ENCODE results near the gene CHCHD4.

CHCHD4 gene

GRCh38 chr3:14143271-14144225 lies 18.9 kb upstream of the CHCHD4 start:
- Histone ChIP-seq H3K4me3 (ENCODE audit: low read length in 2 of 2) (peak overlapping the region in 1 of 2 donors; percentile 10), H3K36me3 (ENCODE audit: control insufficient read depth in 2 of 2, insufficient read depth in 2 of 2, low read length in 2 of 2) (peaks cover 45 to 48% of the 10 kb centered on the region in 2 donors), H3K27ac (ENCODE audit: low read depth in 2 of 2, low read length in 2 of 2) (peak overlapping the region; percentile 78 to 82), H3K4me1 (ENCODE audit: control insufficient read depth in 2 of 2, insufficient read depth in 2 of 2, low read length in 2 of 2) (peaks cover 18 to 23% of the 10 kb centered on the region in 2 donors), H3K9ac (ENCODE audit: low read depth in 1 of 2, low read length in 2 of 2) (peak overlapping the region in 1 of 2 donors; percentile 19), H3K9me3 (ENCODE audit: control insufficient read depth in 2 of 2, low read length in 2 of 2) (no peaks in the 10 kb centered on the region), H3K27me3 (ENCODE audit: control insufficient read depth in 2 of 2, insufficient read depth in 2 of 2, low read length in 2 of 2) (no peaks in the 10 kb centered on the region)

- H3K4me1 ChIP-seq (ENCODE audit: control insufficient read depth in 2 of 2, insufficient read depth in 2 of 2, low read length in 2 of 2) = peaks cover 18 to 23% of the 10 kb centered on the region in 2 donors
- H3K4me3 ChIP-seq (ENCODE audit: low read length in 2 of 2) = no peak overlapping the region
- peak overlapping the region in 1 of 2 donors; percentile 64 for H3K27ac ChIP-seq (ENCODE audit: low read depth in 2 of 2, low read length in 2 of 2)
- H3K36me3 ChIP-seq (ENCODE audit: control insufficient read depth in 2 of 2, insufficient read depth in 2 of 2, low read length in 2 of 2) = peaks cover 48% of the 10 kb centered on the region in 2 donors
- H3K9me3 ChIP-seq (ENCODE audit: control insufficient read depth in 2 of 2, low read length in 2 of 2) = no peaks in the 10 kb centered on the region
- H3K9ac ChIP-seq (ENCODE audit: low read depth in 1 of 2, low read length in 2 of 2) = peak overlapping the region in 1 of 2 donors; percentile 27
- H3K27me3 ChIP-seq (ENCODE audit: control insufficient read depth in 2 of 2, insufficient read depth in 2 of 2, low read length in 2 of 2) = no peaks in the 10 kb centered on the region
These were observed 18.0 kb upstream of the CHCHD4 start for GRCh38 chr3:14142567-14143270.

DNA sequence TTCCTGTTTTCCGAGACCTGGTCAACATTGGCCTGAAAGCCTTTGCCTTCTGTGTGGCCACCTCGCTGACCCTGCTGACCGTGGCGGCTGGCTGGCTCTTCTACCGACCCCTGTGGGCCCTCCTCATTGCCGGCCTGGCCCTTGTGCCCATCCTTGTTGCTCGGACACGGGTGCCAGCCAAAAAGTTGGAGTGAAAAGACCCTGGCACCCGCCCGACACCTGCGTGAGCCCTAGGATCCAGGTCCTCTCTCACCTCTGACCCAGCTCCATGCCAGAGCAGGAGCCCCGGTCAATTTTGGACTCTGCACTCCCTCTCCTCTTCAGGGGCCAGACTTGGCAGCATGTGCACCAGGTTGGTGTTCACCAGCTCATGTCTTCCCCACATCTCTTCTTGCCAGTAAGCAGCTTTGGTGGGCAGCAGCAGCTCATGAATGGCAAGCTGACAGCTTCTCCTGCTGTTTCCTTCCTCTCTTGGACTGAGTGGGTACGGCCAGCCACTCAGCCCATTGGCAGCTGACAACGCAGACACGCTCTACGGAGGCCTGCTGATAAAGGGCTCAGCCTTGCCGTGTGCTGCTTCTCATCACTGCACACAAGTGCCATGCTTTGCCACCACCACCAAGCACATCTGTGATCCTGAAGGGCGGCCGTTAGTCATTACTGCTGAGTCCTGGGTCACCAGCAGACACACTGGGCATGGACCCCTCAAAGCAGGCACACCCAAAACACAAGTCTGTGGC lies 17.1 kb upstream of the CHCHD4 start:
- Histone ChIP-seq H3K9ac (ENCODE audit: low read depth in 1 of 2, low read length in 2 of 2) (no peak overlapping the region), H3K27me3 (ENCODE audit: control insufficient read depth in 2 of 2, insufficient read depth in 2 of 2, low read length in 2 of 2) (no peaks in the 10 kb centered on the region), H3K4me1 (ENCODE audit: control insufficient read depth in 2 of 2, insufficient read depth in 2 of 2, low read length in 2 of 2) (peaks cover 18 to 23% of the 10 kb centered on the region in 2 donors), H3K4me3 (ENCODE audit: low read length in 2 of 2) (no peak overlapping the region), H3K9me3 (ENCODE audit: control insufficient read depth in 2 of 2, low read length in 2 of 2) (no peaks in the 10 kb centered on the region), H3K27ac (ENCODE audit: low read depth in 2 of 2, low read length in 2 of 2) (peak overlapping the region; percentile 15 to 20), H3K36me3 (ENCODE audit: control insufficient read depth in 2 of 2, insufficient read depth in 2 of 2, low read length in 2 of 2) (peaks cover 42 to 46% of the 10 kb centered on the region in 2 donors)

DNA sequence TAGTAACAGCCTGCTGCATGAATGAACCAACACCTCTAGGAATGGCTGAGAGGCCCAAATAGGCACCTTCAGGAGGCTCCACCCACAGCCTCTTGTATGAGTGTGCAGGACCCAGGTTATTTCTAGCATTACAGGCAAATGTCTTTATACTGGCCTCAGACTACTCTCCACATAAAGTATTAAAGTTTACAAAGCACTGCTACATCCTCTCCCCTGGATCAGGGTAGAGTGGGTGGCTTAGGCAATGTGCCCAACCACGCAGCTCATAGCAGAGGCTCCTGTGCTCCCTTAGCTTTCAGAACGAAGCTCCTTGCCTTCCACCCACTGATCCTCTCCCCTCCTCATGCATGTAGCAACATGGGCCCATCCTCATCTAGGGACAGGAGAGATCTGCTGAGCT lies 16.5 kb upstream of the CHCHD4 start:
- Histone ChIP-seq H3K9me3 (ENCODE audit: control insufficient read depth in 2 of 2, low read length in 2 of 2) (no peaks in the 10 kb centered on the region), H3K27ac (ENCODE audit: low read depth in 2 of 2, low read length in 2 of 2) (no peak overlapping the region), H3K9ac (ENCODE audit: low read depth in 1 of 2, low read length in 2 of 2) (no peak overlapping the region), H3K27me3 (ENCODE audit: control insufficient read depth in 2 of 2, insufficient read depth in 2 of 2, low read length in 2 of 2) (no peaks in the 10 kb centered on the region), H3K4me3 (ENCODE audit: low read length in 2 of 2) (no peak overlapping the region), H3K36me3 (ENCODE audit: control insufficient read depth in 2 of 2, insufficient read depth in 2 of 2, low read length in 2 of 2) (peaks cover 40 to 42% of the 10 kb centered on the region in 2 donors), H3K4me1 (ENCODE audit: control insufficient read depth in 2 of 2, insufficient read depth in 2 of 2, low read length in 2 of 2) (peaks cover 18 to 23% of the 10 kb centered on the region in 2 donors)

- Histone ChIP-seq H3K27me3 (ENCODE audit: control insufficient read depth in 2 of 2, insufficient read depth in 2 of 2, low read length in 2 of 2) (no peaks in the 10 kb centered on the region), H3K9ac (ENCODE audit: low read depth in 1 of 2, low read length in 2 of 2) (no peak overlapping the region), H3K27ac (ENCODE audit: low read depth in 2 of 2, low read length in 2 of 2) (no peak overlapping the region), H3K4me3 (ENCODE audit: low read length in 2 of 2) (no peak overlapping the region), H3K9me3 (ENCODE audit: control insufficient read depth in 2 of 2, low read length in 2 of 2) (no peaks in the 10 kb centered on the region), H3K4me1 (ENCODE audit: control insufficient read depth in 2 of 2, insufficient read depth in 2 of 2, low read length in 2 of 2) (peaks cover 18 to 21% of the 10 kb centered on the region in 2 donors), H3K36me3 (ENCODE audit: control insufficient read depth in 2 of 2, insufficient read depth in 2 of 2, low read length in 2 of 2) (peaks cover 40 to 44% of the 10 kb centered on the region in 2 donors)
These were observed 16.0 kb upstream of the CHCHD4 start for GRCh38 chr3:14140668-14141067.

GRCh38 chr3:14139771-14140170 lies 15.1 kb upstream of the CHCHD4 start:
- Histone ChIP-seq H3K4me3 (ENCODE audit: low read length in 2 of 2) (no peak overlapping the region), H3K27me3 (ENCODE audit: control insufficient read depth in 2 of 2, insufficient read depth in 2 of 2, low read length in 2 of 2) (no peaks in the 10 kb centered on the region), H3K9ac (ENCODE audit: low read depth in 1 of 2, low read length in 2 of 2) (no peak overlapping the region), H3K9me3 (ENCODE audit: control insufficient read depth in 2 of 2, low read length in 2 of 2) (no peaks in the 10 kb centered on the region), H3K36me3 (ENCODE audit: control insufficient read depth in 2 of 2, insufficient read depth in 2 of 2, low read length in 2 of 2) (peaks cover 48% of the 10 kb centered on the region in 2 donors), H3K4me1 (ENCODE audit: control insufficient read depth in 2 of 2, insufficient read depth in 2 of 2, low read length in 2 of 2) (peaks cover 10 to 13% of the 10 kb centered on the region in 2 donors), H3K27ac (ENCODE audit: low read depth in 2 of 2, low read length in 2 of 2) (no peak overlapping the region)

GRCh38 chr3:14138878-14139655 lies 14.4 kb upstream of the CHCHD4 start:
- no peak overlapping the region for H3K4me3 ChIP-seq (ENCODE audit: low read length in 2 of 2)
- no peaks in the 10 kb centered on the region for H3K9me3 ChIP-seq (ENCODE audit: control insufficient read depth in 2 of 2, low read length in 2 of 2)
- no peak overlapping the region for H3K9ac ChIP-seq (ENCODE audit: low read depth in 1 of 2, low read length in 2 of 2)
- H3K27ac ChIP-seq (ENCODE audit: low read depth in 2 of 2, low read length in 2 of 2) = no peak overlapping the region
- H3K4me1 ChIP-seq (ENCODE audit: control insufficient read depth in 2 of 2, insufficient read depth in 2 of 2, low read length in 2 of 2) = peaks cover 5 to 9% of the 10 kb centered on the region in 2 donors
- H3K36me3 ChIP-seq (ENCODE audit: control insufficient read depth in 2 of 2, insufficient read depth in 2 of 2, low read length in 2 of 2) = peaks cover 55% of the 10 kb centered on the region in 2 donors
- H3K27me3 ChIP-seq (ENCODE audit: control insufficient read depth in 2 of 2, insufficient read depth in 2 of 2, low read length in 2 of 2) = no peaks in the 10 kb centered on the region

DNA sequence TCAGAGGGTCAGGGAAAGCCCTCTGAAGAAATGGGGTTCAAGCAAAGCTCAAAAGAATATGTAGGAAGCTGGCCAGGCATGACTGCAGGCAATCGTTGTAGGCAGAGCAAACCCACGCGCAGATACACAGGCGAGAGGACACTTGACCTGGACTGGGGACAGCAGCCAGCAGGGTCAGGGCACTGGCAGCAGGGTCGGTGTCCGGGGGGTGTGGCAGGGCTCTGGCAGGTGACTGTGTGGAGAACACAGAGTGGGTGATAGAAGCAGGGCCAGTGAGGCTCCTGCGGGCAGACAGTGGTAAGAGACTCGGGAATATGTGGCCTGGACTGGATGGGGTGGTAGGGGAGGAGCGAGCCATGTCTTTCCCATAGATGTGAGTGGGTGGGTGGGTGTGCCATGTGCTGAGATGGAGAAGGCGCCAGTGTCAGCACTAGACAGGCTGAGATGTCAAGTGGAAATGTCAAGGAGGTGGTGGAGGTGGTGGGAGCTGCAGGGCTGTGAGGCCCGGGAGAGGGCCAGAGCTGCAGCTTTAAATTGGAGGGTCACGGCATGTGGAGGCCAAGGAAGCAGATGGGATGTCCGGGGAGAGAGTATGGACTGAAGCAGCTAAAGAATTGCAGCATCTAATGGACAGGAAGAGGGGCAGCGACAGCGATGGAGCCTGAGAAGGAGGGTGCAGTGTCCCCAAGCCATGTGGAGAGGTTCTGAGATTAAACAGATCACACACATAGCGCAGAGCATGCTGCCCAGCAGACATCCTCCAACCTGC lies 13.6 kb upstream of the CHCHD4 start:
- Histone ChIP-seq H3K4me1 (ENCODE audit: control insufficient read depth in 2 of 2, insufficient read depth in 2 of 2, low read length in 2 of 2) (peaks cover 4 to 8% of the 10 kb centered on the region in 2 donors), H3K27ac (ENCODE audit: low read depth in 2 of 2, low read length in 2 of 2) (no peak overlapping the region), H3K36me3 (ENCODE audit: control insufficient read depth in 2 of 2, insufficient read depth in 2 of 2, low read length in 2 of 2) (peaks cover 60 to 62% of the 10 kb centered on the region in 2 donors), H3K9ac (ENCODE audit: low read depth in 1 of 2, low read length in 2 of 2) (no peak overlapping the region), H3K27me3 (ENCODE audit: control insufficient read depth in 2 of 2, insufficient read depth in 2 of 2, low read length in 2 of 2) (no peaks in the 10 kb centered on the region), H3K4me3 (ENCODE audit: low read length in 2 of 2) (no peak overlapping the region), H3K9me3 (ENCODE audit: control insufficient read depth in 2 of 2, low read length in 2 of 2) (no peaks in the 10 kb centered on the region)

DNA sequence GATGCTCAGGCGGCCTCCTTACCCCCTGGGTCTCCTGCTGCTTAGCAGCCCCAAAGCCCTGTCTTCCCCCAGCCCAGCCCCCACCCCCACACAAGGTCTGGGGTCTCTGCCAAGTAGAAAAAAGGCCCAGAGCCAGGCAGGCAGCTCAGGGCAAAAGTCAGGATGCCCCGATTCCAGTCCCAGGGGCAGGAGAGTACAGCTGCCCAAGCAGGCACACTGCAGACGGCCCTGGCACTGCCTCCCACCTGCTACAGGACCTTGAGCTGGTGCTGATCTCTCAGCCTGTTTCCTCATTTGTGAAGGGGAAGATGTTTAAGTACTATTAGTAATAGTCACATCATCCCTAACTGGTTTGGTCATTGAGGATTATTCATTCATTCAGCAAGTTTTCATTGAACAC lies 12.8 kb upstream of the CHCHD4 start:
- H3K36me3 ChIP-seq (ENCODE audit: control insufficient read depth in 2 of 2, insufficient read depth in 2 of 2, low read length in 2 of 2) = peaks cover 62 to 66% of the 10 kb centered on the region in 2 donors
- H3K27ac ChIP-seq (ENCODE audit: low read depth in 2 of 2, low read length in 2 of 2) = no peak overlapping the region
- H3K4me3 ChIP-seq (ENCODE audit: low read length in 2 of 2) = no peak overlapping the region
- no peaks in the 10 kb centered on the region for H3K9me3 ChIP-seq (ENCODE audit: control insufficient read depth in 2 of 2, low read length in 2 of 2)
- peaks cover 10 to 14% of the 10 kb centered on the region in 2 donors for H3K4me1 ChIP-seq (ENCODE audit: control insufficient read depth in 2 of 2, insufficient read depth in 2 of 2, low read length in 2 of 2)
- H3K9ac ChIP-seq (ENCODE audit: low read depth in 1 of 2, low read length in 2 of 2) = no peak overlapping the region
- H3K27me3 ChIP-seq (ENCODE audit: control insufficient read depth in 2 of 2, insufficient read depth in 2 of 2, low read length in 2 of 2) = no peaks in the 10 kb centered on the region
